Mucosa of descending colon (tissue), 3 donors: ENCODE measurements around the gene CHM. TPM values are rescaled to one million over a fixed set of nuclear protein-coding genes. Genes with fewer than 3 reads are reported as not detected.
"Not testable (repeated sequence)": the region's sequence is repeated elsewhere in the genome, so short reads cannot be mapped to it uniquely, and the experiment has no call there.

Source experiments
- ATAC-seq: fragments of 200-7000 bp; cut with Tn5 transposase; one replicate; pipeline ENCODE4 v1.9.1; 2020; ENCODE audit warnings: mild to moderate bottlenecking, moderate library complexity
- DNase-seq, 3 donors: peaks; one replicate each; pipeline ENCODE4 v3.0.0-alpha.2; 2020
- H3K36me3 ChIP-seq: fragments of 200-600 bp; one replicate; pipeline ENCODE4 v1.8.0; 2021; ENCODE audit warnings: low read depth, mild to moderate bottlenecking
- H3K4me1 ChIP-seq: fragments of 200-600 bp; one replicate; pipeline ENCODE4 v1.8.0; 2021; ENCODE audit warnings: low read depth, mild to moderate bottlenecking
- H3K4me3 ChIP-seq: fragments of 200-600 bp; one replicate; pipeline ENCODE4 v1.8.0; 2021; ENCODE audit warnings: mild to moderate bottlenecking
- H3K9me3 ChIP-seq: fragments of 200-600 bp; one replicate; pipeline ENCODE4 v1.8.0; 2021; ENCODE audit warnings: mild to moderate bottlenecking
- CTCF ChIP-seq: fragments of 200-600 bp; IDR thresholded peaks from one replicate; pipeline ENCODE4 v1.8.0; 2022; ENCODE audit warnings: antibody characterized with exemption, mild to moderate bottlenecking
- intact Hi-C, 2 donors: fragments of 100-400 bp; cut with DNase I in 1 of 2; cut with micrococcal nuclease in 1 of 2; formaldehyde crosslinking; loops; one replicate each; pipeline versions ENCODE4 v1.11.0 to v1.11.1; 2022; cut with DNase I, micrococcal nuclease
- total RNA-seq, 3 donors: library from RNA; stranded (reverse); fragmentation: NEBNext Ultra II Directional in 2 of 3; extraction: Animal tissue kit (Norgen Biotek cat#: 25700) in 2 of 3; gene quantifications; one replicate each; pipeline versions ENCODE4 v1.2.1 to v1.2.4, GENCODE V29; 2021 to 2023
- donor health status: DM: no; HTN: no; CAD: no; lungs with moderate emphysema.
- donor health status: DM: no; HTN: no; CAD: no.
- donor health status: DM: no; HTN: yes; CAD: no.

The CHM gene
- total RNA-seq, 3 donors from 2014 or later = 16.6 to 21.0 (median 16.9) TPM

GRCh38 chrX:85941275-85941674, 106.1 kb downstream of the CHM start:
- H3K4me1 ChIP-seq = no peaks in the 10 kb centered on the region
- no peak for TF ChIP-seq CTCF
- intact Hi-C loops = no loop called here
- H3K4me3 ChIP-seq = no peak overlapping the region
- ATAC-seq (no peak), DNase-seq (no peak)
- no peaks in the 10 kb centered on the region for H3K36me3 ChIP-seq
- peaks cover 5% of the 10 kb centered on the region for H3K9me3 ChIP-seq

GRCh38 chrX:85939942-85940341, 107.4 kb downstream of the CHM start:
- intact Hi-C loops = not testable (repeated sequence)

DNA sequence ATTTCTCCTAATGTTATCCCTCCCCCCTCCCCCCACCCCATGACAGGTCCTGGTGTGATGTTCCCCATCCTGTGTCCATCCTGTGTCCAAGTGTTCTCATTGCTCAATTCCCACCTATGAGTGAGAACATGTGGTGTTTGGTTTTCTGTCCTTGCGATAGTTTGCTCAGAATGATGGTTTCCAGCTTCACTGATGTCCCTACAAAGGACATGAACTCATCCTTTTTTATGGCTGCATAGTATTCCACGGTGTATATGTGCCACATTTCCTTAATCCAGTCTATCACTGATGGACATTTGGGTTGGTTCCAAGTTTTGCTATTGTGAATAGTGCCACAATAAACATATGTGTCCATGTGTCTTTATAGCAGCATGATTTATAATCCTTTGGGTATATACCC, 113.0 kb downstream of the CHM start:
- H3K36me3 ChIP-seq, ATAC-seq, H3K4me1 ChIP-seq, H3K9me3 ChIP-seq, DNase-seq, intact Hi-C loops, H3K4me3 ChIP-seq: not testable (repeated sequence)

More at GRCh38 chrX:85939942-85940341, 107.4 kb downstream of the CHM start:
- H3K36me3 ChIP-seq, H3K4me1 ChIP-seq, H3K4me3 ChIP-seq, H3K9me3 ChIP-seq, DNase-seq, ATAC-seq: not testable (repeated sequence)

GRCh38 chrX:85930099-85930498, 117.3 kb downstream of the CHM start:
- Histone ChIP-seq H3K36me3 (no peaks in the 10 kb centered on the region), H3K4me1 (no peaks in the 10 kb centered on the region), H3K9me3 (no peaks in the 10 kb centered on the region), H3K4me3 (no peak overlapping the region)
- no peak for TF ChIP-seq CTCF
- ATAC-seq (peak; percentile 54), DNase-seq (peak in 1 of 3 donors; percentile 8)
- intact Hi-C loops = no loop called here

GRCh38 chrX:85928606-85929005, 118.8 kb downstream of the CHM start:
- no peak for TF ChIP-seq CTCF
- H3K36me3 ChIP-seq = no peaks in the 10 kb centered on the region
- DNase-seq (no peak), ATAC-seq (no peak)
- H3K4me1 ChIP-seq = no peaks in the 10 kb centered on the region
- H3K9me3 ChIP-seq = no peaks in the 10 kb centered on the region
- intact Hi-C loops = no loop called here
- no peak overlapping the region for H3K4me3 ChIP-seq

DNA sequence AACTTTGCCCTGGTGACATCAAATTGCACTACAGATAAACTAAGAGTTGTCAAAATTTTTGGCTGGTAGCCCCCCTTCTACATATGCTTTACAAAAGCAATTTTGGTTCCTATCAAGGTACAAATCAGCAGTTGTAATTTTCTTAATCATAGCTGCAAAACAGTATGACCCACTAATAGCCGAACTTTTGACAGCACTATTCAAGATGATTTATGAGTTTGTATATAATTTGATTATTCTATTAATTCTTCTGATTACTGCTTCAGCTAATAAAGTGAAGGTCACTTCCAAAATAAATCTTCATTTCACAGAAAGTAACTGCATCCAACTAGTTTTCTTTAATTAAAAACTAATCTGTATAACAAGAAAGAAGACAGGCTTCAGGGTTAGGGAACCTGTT, 119.6 kb downstream of the CHM start:
- no peak overlapping the region for H3K4me3 ChIP-seq
- no peak for ATAC-seq
- no peak for TF ChIP-seq CTCF
- intact Hi-C loops = no loop called here
- H3K9me3 ChIP-seq = no peaks in the 10 kb centered on the region
- DNase-seq = no peak
- no peaks in the 10 kb centered on the region for H3K4me1 ChIP-seq
- no peaks in the 10 kb centered on the region for H3K36me3 ChIP-seq

GRCh38 chrX:85922821-85923220, 124.5 kb downstream of the CHM start:
- Histone ChIP-seq H3K4me1 (no peaks in the 10 kb centered on the region), H3K9me3 (no peaks in the 10 kb centered on the region), H3K4me3 (no peak overlapping the region), H3K36me3 (no peaks in the 10 kb centered on the region)
- DNase-seq = no peak
- intact Hi-C loops = no loop called here
- no peak for TF ChIP-seq CTCF
- no peak for ATAC-seq

DNA sequence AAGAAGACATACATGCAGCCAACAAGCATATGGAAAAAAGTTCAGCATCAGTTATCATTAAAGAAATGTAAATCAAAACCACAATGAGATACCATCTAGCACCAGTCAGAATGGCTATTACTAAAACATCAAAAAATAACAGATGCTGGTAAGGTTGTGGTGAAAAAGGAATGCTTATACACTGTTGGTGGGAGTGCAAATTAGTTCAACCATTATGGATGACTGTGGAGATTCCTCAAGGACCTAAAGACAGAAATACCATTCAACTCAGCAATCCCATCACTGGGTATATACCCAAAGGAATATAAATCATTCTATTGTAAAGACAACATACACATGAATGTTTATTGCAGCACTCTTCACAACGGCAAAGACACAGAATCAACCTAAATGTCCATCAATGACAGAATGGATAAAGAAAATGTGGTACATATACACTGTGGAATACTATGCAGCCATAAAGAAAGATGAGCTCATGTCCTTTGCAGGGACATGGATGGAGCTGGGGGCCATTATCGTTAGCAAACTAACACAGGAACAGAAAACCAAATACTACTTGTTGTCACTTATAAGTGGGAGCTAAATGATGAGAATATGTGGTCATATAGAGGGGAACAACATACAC, 130.6 kb downstream of the CHM start:
- ATAC-seq, intact Hi-C loops, H3K36me3 ChIP-seq, H3K9me3 ChIP-seq, DNase-seq, H3K4me1 ChIP-seq, H3K4me3 ChIP-seq: not testable (repeated sequence)
